SH-SY5Y (cell line): ENCODE results near the gene H1-8.

Source experiments
- GATA2 ChIP-seq: IDR thresholded peaks from 2 replicates; pipeline ENCODE4 v1.6.1; 2011; ENCODE audit warnings: mild to moderate bottlenecking, low read depth, low read length
- GATA3 ChIP-seq: IDR thresholded peaks from 2 replicates; pipeline ENCODE4 v1.6.1; 2011; ENCODE audit warnings: low read depth, mild to moderate bottlenecking, low read length, moderate library complexity

GRCh38 chr3:129504471-129505100, 38.4 kb upstream of the H1-8 start:
- TF ChIP-seq GATA3 (no peak), GATA2 (no peak)
